ENCODE data around the gene PTPRK. TPM values are rescaled to one million over a fixed set of nuclear protein-coding genes. Genes with fewer than 3 reads are reported as not detected.

The PTPRK gene
- total and polyA plus RNA-seq, 10 of the 15 experiments (the other 5 are each of a cell fraction or from before 2014, with no cell fraction given), result 0.23 to 1.9 (median 0.55) TPM

- TF ChIP-seq CUX1 (IDR thresholded peaks at IDR 0.05; ENCODE audit: insufficient replicate concordance, low read depth, low read length), result no peak
- TF ChIP-seq HDAC6 (IDR thresholded peaks at IDR 0.05; ENCODE audit: unreplicated experiment), result no peak
- TF ChIP-seq MYC (IDR thresholded peaks at IDR 0.05; ENCODE audit: insufficient read depth, insufficient read length, insufficient replicate concordance, low read length, severe bottlenecking), result no peak
- TF ChIP-seq EZH2 (IDR thresholded peaks at IDR 0.05; ENCODE audit: borderline replicate concordance, control insufficient read depth, low read depth, low read length), result no peak
- no peak for TF ChIP-seq POLR2AphosphoS5 (IDR thresholded peaks at IDR 0.05; ENCODE audit: low read length)
These were observed 345.7 kb downstream of the PTPRK start (continued) for GRCh38 chr6:128174724-128175123.

- Histone ChIP-seq H3K27ac (ENCODE audit: control insufficient read depth, insufficient read depth) (no peak overlapping the region), H3K27me3 (replicated peaks in 1 of 2; ENCODE audit: control insufficient read depth in 2 of 2, insufficient read depth in 2 of 2, low read length in 1 of 2) (no peaks in the 10 kb centered on the region), H2AFZ (ENCODE audit: control insufficient read depth, low read depth, low read length) (no peak overlapping the region), H3K9me3 (replicated peaks; ENCODE audit: control insufficient read depth, insufficient read depth, low read length) (no peaks in the 10 kb centered on the region), H3K79me2 (ENCODE audit: control insufficient read depth, insufficient read depth, low read length) (no peaks in the 10 kb centered on the region), H3K4me2 (ENCODE audit: control insufficient read depth, insufficient read depth) (no peak overlapping the region), H3K9ac (ENCODE audit: control insufficient read depth, insufficient read depth, low read length) (no peak overlapping the region), H4K20me1 (ENCODE audit: control insufficient read depth, insufficient read depth) (no peaks in the 10 kb centered on the region), H3K4me1 (ENCODE audit: control insufficient read depth, insufficient read depth, low read length) (no peaks in the 10 kb centered on the region), H3K4me3 (no peak overlapping the region), H3K36me3 (ENCODE audit: control insufficient read depth in 2 of 2, insufficient read depth in 2 of 2, low read length in 1 of 2) (no peaks in the 10 kb centered on the region)
- no TSS peak for BruUV-seq (replicated peaks)
- RAD21 ChIA-PET (ENCODE audit: unreplicated experiment), result no interaction called here
- FAIRE-seq (no peak), ATAC-seq (no peak), DNase-seq (ENCODE audit: low read depth, low spot score) (no peak)
- intact Hi-C loops (cut with micrococcal nuclease; ENCODE audit: unreplicated experiment), result no loop called here
- WGBS (ENCODE audit: insufficient coverage, insufficient replicate concordance, low lambda C conversion rate, missing lambda C conversion rate), result 9% methylated on average over 4 of the region's 4 CpGs
- CTCF ChIA-PET, result no interaction called here
- POLR2A ChIA-PET, result no interaction called here
- in situ Hi-C loops (cut with MboI), result no loop called here
- SMC1A ChIA-PET (ENCODE audit: uncharacterized antibody, unreplicated experiment), result no interaction called here
- TF ChIP-seq SKIL (IDR thresholded peaks at IDR 0.05; ENCODE audit: low read depth, poor library complexity, severe bottlenecking) (no peak), MEF2A (IDR thresholded peaks at IDR 0.05; ENCODE audit: insufficient read depth, low read depth, low read length) (no peak), IRF5 (IDR thresholded peaks at IDR 0.05; ENCODE audit: borderline replicate concordance) (no peak), NFXL1 (IDR thresholded peaks at IDR 0.05; ENCODE audit: borderline replicate concordance) (no peak), RFX5 (IDR thresholded peaks at IDR 0.05; ENCODE audit: low read depth, low read length) (no peak)
These were observed 347.4 kb downstream of the PTPRK start for GRCh38 chr6:128172752-128173682.

Data from GM12878 (cell line).